OCI-LY3 (cell line): Measurements from ENCODE around the gene IFT43.

ENCODE experiments used
- EZH2phosphoT487 ChIP-seq: fragments of 200-600 bp; shearing (Covaris generic); IDR thresholded peaks from 2 replicates; pipeline ENCODE4 v1.6.1; 2018; ENCODE audit warnings: antibody characterized with exemption, mixed run types, low read depth
- TF ChIP-seq, protein P1 (sequence below): fragments of 200-600, 300-600 bp; sonication (generic); IDR thresholded peaks from 2 replicates; pipeline ENCODE4 v1.5.1; 2014; ENCODE audit warnings: antibody characterized with exemption, low read length, low read depth

DNA sequence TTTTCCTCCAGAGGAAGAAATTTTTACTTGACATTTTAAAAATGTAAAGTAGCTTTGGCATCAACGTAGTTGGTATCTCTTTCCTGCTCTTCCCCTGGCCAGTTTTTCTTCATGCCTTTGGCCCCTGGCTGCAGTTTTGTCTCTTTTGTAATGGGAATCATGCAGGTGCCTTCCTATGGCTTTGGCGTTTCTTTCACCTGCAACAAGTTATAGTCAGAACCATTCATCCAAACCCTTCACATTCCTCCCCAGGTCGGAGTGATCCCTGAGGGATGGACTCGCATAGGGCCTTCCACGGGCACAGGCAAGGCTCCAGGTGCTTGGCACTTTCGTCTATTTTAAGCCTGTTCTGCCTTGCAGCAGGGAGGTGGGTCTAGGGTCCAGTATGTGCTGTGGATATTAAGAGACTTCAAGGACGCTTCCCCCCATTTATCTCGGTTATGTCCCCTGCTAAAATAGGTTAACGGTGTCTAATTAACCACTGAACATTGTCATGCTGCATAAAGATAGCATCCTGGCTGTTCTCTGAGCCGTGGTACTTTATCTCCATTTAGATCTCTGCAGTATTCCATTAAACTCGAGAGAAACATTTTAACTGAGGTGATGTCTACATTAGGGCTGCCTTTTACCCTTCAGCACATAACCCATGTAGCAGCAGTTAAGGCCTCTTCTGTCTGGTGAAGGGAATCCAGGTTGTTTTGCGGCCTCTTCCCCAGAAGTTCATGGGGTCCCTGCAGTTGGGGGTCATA, 66.3 kb downstream of the IFT43 start:
- TF ChIP-seq, protein P1, sequence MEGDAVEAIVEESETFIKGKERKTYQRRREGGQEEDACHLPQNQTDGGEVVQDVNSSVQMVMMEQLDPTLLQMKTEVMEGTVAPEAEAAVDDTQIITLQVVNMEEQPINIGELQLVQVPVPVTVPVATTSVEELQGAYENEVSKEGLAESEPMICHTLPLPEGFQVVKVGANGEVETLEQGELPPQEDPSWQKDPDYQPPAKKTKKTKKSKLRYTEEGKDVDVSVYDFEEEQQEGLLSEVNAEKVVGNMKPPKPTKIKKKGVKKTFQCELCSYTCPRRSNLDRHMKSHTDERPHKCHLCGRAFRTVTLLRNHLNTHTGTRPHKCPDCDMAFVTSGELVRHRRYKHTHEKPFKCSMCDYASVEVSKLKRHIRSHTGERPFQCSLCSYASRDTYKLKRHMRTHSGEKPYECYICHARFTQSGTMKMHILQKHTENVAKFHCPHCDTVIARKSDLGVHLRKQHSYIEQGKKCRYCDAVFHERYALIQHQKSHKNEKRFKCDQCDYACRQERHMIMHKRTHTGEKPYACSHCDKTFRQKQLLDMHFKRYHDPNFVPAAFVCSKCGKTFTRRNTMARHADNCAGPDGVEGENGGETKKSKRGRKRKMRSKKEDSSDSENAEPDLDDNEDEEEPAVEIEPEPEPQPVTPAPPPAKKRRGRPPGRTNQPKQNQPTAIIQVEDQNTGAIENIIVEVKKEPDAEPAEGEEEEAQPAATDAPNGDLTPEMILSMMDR, result no peak
- no peak for TF ChIP-seq EZH2phosphoT487
